Activated naive CD4-positive, alpha-beta T cell (primary cell): ENCODE data around the gene BGLAP.
A peak's percentile ranks its signal among the peaks of the same experiment; 100 is the strongest.
"Not testable (repeated sequence)": the region's sequence is repeated elsewhere in the genome, so short reads cannot be mapped to it uniquely, and the experiment has no call there.

Source experiments
- DNase-seq, 4 experiments: peaks; one replicate each; lab custom pipeline; 2025; lab: John Stamatoyannopoulos, UW

Gene BGLAP

DNA sequence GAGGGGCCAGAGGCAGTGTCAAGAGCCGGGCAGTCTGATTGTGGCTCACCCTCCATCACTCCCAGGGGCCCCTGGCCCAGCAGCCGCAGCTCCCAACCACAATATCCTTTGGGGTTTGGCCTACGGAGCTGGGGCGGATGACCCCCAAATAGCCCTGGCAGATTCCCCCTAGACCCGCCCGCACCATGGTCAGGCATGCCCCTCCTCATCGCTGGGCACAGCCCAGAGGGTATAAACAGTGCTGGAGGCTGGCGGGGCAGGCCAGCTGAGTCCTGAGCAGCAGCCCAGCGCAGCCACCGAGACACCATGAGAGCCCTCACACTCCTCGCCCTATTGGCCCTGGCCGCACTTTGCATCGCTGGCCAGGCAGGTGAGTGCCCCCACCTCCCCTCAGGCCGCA lies at the start of gene BGLAP:
Gene BGLAP (plus strand): TSS at position 259 of the 400 bp plus-strand sequence. CDS start 48 bp downstream, at position 307.
- DNase-seq = no peak

DNA sequence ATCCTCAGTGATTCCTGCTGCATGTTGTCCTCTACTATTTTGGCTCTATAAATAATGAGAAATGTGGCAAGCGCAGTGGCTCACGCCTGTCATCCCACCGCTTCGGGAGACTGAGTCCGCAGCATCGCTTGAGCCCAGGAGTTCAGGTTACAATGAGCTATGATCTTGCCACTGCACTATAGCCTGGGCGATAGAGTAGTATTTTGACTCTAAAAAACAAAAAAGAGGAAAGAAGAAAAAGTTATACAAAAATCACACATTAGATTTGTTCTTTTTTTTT lies 48.8 kb upstream of the BGLAP start:
- no peak for DNase-seq

DNA sequence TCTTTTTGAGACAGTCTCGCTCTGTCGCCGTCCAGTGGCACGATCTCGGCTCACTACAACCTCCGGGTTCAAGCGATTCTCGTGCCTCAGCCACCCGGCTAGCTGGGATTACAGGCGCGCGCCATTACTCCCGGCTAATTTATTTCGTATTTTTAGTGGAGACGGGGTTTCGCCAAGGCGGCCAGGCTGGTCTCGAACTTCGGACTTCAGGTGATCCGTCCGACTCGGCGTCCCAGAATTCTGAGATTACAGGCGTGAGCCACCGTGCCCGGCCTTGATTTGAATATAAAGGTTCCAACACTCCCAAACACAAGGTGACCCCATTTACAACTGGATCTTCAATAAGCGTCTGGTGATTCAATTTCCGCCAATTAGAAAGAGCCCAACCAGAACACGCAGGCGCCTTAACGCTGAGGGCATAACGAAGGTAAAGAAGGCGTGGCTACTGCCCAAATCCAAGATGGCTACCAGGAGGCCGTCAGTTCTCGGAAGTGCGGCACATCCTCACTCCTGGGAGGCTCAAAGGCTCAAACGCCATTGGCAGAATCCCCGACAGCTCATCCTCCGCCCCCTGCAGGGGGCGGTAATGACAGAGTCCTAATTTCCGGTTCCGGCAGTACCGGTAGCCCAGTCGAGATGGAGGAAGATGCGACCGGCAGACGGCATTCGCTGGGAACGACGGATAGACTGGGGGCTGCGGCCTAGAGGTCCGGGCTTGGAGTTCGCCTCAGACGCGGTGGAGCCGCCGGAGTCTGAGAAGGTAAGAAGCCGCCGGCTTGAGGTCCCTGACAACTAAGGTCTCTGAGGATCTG lies 48.3 kb upstream of the BGLAP start, which contains the start of gene SLC25A44:
Gene SLC25A44 (plus strand): TSS at position 617 of the 812 bp plus-strand sequence. CDS start 5,744 bp downstream, outside the sequence.
- DNase-seq = peak; percentile 87 to 95 (median 92)

DNA sequence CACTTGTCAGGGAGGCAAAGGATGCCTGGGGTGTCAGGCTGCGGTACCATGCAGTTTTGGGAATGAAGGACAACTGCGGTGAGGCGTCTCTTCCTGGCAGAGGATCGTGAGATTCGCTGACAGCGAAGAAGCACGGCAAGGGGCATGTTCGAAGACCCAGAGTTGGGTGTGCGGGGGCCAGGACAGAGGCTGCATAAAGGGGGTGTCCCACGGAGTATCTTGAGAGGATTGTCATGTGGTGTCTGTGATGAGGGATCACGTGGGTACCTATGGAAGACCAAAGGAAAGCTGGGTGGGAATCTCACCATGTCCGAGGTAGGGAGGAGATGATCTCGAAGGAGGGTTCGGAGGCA lies 47.7 kb upstream of the BGLAP start:
- no peak for DNase-seq

DNA sequence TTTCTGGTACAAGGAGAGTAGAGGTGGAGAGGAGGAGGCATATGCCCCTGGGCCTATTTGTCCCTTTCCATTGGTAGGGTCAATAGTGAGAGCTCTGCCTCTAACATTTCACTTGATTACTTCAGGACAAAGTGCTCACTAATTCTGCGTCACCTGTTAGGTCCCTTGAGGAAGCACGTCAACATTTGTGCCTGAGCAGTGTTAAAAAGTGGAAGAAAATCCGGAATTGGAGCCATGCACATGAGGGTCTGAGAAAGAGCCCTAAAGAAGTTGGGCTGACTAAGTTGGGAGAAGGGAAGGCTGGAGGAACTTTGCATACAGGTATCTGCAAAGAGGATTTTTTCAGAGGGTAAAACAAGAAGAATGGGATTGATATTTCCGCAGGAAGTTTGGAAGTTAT lies 46.1 kb upstream of the BGLAP start:
- DNase-seq = no peak

DNA sequence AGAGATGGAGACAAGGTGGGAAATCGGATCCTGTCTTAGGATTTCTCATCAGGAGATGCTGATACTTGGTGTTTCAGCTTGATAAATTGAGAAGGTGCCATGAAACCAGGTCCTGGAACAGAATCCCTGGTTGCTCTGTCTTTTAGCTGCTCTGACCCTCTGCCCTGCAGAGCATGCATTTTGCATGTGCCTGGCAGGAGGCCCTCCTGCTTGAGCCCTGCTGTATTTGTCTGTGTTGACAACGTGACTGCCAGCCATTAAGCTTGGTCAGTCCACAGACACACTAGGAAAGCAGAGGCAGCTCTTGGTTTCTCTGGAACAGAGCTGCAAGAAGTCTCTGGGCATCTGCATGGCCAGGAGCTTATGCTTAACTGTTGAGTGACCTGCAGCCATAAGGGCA lies 45.5 kb upstream of the BGLAP start:
- no peak for DNase-seq

DNA sequence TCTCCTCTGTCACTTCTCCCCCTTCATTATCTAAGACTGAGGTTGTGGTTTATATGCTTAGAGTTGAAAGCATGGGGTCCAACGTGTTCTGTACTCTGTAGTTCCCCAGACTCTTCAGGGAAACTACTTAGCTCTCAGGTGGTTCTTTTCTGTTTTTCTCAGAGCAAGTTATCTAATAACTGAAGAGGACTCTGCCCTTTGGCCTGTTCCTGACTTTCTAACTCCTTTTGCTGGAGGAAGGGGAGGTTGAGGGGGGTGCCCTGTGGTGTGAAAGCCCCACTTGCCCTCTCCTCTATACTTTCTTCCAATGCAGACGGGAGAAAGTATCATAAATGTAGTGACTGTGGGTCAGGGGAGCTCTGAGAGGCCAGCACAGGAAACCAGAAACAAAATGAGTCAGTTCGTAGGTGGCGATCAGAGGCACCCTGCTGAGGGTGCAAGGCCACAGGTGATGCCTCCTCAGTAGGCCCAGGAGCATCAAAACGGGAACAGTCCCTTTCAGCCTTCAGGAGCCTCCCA lies 43.1 kb upstream of the BGLAP start:
- DNase-seq = no peak

DNA sequence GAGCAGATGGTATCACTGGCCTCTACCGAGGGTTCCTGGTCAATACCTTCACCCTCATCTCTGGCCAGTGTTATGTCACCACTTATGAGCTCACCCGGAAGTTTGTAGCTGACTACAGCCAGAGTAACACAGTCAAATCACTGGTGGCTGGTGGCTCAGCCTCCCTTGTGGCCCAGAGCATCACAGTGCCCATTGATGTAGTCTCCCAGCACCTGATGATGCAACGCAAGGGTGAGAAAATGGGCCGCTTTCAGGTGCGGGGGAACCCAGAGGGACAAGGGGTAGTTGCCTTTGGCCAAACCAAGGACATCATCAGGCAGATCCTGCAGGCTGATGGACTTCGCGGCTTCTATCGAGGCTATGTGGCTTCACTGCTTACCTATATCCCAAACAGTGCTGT lies 41.9 kb upstream of the BGLAP start:
- no peak for DNase-seq

DNA sequence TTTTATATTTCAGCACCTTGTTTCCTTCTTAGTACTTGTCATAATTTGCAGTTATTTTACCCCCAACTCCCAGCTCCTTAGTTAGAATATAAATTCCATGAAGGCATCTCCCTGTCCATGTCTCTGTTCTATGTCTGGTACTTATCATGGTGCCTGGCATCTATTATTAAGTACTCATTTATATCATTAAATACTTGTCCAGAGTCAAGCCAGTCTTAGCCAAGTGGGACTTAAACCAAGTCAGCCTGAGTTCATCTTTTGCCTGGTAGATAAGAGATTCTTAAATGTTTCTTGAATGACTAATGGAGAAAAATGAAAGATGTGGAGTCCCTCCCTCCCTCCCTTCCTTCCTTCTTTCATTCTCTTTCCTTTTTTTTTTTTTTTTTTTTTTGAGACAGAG lies 38.7 kb upstream of the BGLAP start:
- no peak for DNase-seq

DNA sequence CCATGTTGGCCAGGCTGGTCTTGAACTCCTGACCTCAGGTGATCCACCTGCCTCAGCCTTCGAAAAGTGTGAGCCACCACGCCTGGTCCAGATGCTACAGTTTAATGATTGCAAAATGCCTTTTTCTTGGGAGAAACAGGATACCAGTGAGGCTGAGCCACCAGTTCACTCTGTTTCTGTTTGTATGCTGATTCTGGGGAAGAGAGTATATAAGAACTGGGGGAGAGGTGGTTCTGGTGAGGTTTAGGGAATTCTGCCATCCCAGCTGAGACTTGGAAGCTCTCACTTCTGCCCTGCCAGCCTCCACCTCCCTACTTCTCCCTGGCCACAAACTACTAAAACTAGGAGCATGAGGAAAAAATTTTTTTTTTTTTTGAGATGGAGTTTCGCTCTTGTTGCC lies 37.3 kb upstream of the BGLAP start:
- no peak for DNase-seq

DNA sequence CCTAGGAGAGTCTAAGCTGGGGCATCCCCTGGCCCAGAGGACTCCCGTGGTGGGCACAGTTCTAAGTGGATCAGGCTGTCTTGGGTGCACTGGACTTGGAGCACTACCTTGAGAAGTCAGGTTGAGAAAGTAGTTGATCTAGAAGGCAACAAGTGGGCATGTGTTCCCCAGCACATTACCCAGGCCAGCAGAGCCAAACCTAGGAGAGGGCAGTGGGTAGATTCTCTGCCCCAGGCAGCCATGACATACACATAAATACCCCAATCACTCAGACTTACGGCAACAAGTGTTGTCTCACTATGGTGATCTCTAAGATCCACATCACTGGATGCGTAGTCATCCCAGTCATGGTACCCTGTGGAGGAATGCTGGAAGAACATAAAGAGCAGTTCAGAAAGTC lies 30.7 kb upstream of the BGLAP start:
- no peak for DNase-seq

DNA sequence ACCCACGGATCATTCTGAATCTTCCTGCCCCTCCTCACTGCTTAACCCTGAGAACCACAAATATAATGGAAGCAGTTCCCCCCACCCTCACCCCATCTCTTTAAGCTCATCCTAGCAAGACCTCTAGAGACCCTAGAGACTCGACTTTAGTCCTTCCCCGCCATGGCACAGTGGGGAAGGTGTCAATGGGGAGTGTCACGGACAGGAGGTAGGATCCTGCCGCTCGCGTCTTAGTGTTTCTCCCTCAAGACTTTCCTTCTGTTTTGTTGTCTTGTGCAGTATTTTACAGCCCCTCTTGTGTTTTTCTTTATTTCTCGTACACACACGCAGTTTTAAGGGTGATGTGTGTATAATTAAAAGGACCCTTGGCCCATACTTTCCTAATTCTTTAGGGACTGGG lies 29.9 kb upstream of the BGLAP start:
- no peak for DNase-seq

DNA sequence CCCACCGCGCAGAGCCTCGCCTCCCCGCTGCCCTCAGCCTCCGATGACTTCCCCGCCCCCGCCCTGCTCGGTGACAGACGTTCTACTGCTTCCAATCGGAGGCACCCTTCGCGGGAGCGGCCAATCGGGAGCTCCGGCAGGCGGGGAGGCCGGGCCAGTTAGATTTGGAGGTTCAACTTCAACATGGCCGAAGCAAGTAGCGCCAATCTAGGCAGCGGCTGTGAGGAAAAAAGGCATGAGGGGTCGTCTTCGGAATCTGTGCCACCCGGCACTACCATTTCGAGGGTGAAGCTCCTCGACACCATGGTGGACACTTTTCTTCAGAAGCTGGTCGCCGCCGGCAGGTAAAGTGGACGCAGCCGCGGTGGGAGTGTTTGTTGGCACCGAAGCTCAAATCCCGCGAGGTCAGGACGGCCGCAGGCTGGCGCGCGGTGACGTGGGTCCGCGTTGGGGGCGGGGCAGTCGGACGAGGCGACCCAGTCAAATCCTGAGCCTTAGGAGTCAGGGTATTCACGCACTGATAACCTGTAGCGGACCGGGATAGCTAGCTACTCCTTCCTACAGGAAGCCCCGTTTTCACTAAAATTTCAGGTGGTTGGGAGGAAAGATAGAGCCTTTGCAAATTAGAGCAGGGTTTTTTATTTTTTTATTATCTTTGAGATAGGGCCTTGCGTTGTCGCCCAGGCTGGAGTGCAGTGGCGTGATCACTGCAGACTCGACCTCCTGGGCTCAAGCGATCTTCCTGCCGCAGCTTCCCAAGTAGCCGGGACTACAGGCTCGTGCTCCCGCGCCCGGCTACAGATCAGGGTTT lies 28.9 kb upstream of the BGLAP start, which contains the start of gene PMF1:
Gene PMF1 (plus strand): TSS at position 175 of the 811 bp plus-strand sequence. CDS start 9 bp downstream, at position 184.
- DNase-seq = peak; percentile 87 to 93 (median 92)

DNA sequence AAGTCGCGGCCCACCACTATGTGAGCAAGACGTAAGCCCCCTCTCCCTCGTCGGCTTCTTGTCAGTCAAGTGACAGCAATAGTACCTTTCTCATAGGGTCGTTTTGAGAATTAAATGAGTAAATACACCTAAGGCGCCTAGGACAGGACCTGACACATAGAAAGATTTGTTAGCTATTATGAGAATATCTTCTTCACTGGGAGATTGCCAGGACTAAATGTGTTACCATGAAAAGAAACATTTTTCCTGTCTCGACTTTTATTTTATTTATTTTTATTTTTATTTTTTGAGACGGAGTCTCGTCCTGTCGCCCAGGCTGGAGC lies 28.4 kb upstream of the BGLAP start:
- DNase-seq = no peak

DNA sequence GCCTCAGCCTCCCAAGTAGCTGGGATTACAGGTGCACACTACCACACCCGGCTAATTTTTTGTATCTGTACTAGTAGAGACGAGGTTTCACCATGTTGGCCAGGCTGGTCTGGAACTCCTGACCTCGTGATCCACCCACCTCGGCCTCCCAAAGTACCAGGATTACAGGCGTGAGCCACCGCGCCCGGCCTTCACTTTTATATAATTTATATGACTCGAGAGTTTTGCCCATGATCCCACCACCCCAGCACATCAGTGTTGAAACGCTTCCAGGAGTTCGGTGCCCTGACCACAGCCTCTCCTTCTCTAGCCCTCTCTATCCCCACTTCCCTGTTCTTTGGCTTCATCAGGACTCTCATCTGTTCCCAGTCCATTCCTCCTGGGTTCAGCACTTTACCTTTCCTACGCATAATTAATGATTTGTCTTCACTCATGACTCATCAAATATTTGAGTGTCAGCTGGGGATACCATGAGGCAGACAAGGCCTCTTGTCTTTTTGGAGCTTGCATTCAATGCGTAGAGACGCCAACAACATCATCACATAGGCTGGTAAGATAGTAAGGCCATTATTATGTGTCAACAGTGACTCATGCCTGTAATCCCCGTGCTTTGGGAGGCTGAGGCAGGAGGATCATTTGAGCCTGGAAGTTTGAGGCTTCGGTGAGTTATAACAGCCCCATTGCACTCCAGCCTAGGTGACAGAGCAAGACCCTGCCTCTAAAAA lies 27.8 kb upstream of the BGLAP start:
- no peak for DNase-seq

DNA sequence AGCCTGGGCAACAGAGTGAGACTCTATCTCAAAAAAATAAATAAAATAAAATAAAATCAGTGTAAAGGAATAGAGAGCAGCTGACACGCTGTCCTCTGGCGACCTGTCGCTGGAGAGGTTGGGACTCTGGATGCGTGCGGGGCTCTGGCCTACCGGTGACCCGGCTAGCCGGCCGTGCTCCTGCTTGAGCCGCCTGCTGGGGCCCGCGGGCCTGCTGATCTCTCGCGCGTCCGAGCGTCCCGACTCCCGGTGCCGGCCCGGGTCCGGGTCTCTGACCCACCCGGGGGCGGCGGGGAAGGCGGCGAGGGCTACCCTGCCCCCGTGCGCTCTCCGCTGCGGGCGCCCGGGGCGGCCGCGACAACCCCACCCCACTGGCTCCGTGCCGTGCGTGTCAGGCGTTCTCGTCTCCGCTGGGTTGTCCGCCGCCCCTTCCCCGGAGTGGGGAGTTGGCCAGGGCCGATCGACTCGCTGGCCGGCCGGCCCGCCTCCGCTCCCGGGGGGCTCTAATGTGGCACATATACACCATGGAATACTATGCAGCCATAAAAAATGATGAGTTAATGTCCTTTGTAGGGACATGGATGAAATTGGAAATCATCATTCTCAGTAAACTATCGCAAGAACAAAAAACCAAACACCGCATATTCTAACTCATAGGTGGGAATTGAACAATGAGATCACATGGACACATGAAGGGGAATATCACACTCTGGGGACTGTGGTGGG lies 25.5 kb upstream of the BGLAP start:
- not testable (repeated sequence) for DNase-seq

DNA sequence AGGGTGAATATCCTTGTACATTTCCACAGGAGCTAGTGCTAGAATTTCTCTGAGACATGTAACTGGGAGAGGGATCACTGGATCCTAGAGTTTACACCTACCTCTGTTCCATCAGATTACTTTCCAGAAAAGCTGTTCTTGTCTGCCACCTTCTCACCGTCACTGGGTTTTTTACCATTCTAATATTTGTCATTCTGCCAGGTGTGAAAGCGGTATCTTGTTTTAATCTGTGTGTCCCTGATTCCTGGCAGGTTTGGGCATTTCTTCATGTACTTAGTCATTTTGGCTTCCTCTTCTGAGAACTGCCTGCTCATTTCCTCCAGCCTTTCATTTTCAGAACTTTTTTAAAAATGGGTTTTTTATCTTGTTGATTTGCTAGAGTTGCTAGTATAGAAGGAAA lies 24.1 kb upstream of the BGLAP start:
- no peak for DNase-seq

DNA sequence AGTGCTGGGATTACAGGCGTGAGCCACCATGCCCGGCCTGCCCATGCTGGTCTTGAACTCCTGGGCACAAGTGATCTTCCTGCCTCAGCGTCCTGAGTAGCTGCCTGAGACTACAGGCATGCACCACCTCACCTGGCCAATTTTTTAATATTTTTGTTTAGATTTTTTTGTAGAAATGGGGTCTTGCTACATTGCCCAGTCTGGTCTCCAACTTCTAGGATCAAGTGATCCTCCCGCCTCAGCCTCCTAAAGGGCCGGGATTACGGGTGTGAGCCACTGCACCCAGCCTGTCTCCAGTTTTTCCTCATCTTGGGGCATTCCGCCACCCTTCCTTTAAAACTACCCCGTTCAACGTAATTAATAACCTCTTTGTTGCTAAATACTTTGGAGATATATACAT lies 21.8 kb upstream of the BGLAP start:
- DNase-seq = no peak

DNA sequence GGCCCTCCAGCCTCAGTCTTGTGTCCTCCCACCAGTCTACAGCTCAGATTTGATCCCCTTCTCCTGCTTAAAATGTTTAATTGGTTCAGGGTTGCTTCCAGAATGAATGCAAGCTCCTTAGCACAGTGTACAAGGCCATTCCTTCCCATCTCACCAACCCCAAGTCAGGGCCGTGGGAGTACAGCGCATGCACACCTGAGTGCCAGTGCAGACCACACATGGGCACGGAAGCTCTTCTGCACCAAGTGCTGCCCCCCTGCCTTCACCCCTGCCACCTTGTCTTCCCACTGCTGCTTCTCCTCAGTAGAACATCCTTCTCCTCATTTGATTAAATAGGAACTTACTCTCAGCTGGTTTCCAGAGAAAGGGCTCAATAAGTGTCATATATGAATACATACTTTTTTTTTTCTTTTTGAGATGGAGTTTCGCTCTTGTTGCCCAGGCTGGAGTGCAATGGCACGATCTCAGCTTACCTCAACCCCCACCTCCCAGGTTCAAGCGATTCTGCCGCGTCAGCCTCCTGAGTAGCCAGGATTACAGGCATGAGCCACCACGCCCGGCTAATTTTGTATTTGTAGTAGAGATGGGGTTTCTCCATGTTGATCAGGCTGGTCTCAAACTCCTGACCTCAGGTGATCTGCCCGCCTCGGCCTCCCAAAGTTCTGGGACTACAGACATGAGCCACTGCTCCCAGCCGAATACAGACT lies 19.8 kb upstream of the BGLAP start:
- no peak for DNase-seq

DNA sequence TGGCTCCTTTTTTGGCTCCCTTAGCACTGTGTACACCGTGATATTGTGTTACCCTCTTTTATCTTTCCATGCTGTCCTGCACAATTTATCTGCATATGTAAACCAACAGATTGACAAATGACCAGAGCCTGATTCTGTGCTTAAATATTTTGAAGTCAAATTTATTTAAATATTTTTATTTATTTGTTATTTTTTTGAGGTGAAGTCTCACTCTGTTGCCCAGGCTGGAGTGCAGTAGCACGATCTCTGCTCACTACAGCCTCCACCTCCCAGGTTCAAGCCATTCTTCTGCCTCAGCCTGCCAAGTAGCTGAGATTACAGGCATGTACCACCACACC lies 16.3 kb upstream of the BGLAP start:
- no peak for DNase-seq

DNA sequence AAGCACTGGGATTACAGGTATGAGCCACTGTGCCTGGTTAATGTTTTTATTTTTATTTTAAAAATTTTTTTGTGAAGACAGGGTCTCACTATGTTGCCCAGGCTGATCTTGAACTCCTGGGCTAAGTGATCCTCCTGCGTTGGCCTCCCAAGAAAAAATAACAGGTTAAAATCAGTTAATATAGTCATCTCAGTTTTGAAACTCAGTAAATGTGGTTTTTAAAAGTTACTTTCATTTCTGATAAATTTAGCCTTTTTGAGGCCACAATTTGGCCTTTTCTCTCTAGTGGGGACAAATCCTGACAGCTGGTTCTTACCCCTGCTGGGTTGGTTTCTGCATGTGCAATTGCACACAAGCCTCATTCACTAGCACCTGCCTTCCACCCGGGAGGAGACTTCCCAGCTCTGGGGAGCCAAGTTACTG lies 15.9 kb upstream of the BGLAP start:
- no peak for DNase-seq
